ENCODE data around the gene RB1. TPM values are rescaled to one million over a fixed set of nuclear protein-coding genes. Genes with fewer than 3 reads are reported as not detected.
"Not testable (repeated sequence)": the region's sequence is repeated elsewhere in the genome, so short reads cannot be mapped to it uniquely, and the experiment has no call there.

RB1 gene
- total and polyA plus RNA-seq, 2 experiments from 2014 or later, result 25.5 to 31.0 TPM

GRCh38 chr13:48415516-48415915 is 112.0 kb downstream of the RB1 start:
- H3F3A ChIP-seq (ENCODE audit: insufficient read depth), result peaks cover 16% of the 10 kb centered on the region; the same call in 1 of the 2 replicates

GRCh38 chr13:48422003-48422402 is 118.5 kb downstream of the RB1 start:
- H3F3A ChIP-seq (ENCODE audit: insufficient read depth), result peaks cover 35% of the 10 kb centered on the region
- H3K27ac ChIP-seq; H4K20me1 ChIP-seq (ENCODE audit: insufficient read depth); H3K36me3 ChIP-seq (ENCODE audit: low read depth); H3K4me1 ChIP-seq (ENCODE audit: insufficient read depth); H2AFZ ChIP-seq; H3K9ac ChIP-seq; in situ Hi-C loops (cut with MboI); H3K4me2 ChIP-seq (ENCODE audit: unreplicated experiment); H3K79me2 ChIP-seq (ENCODE audit: insufficient read depth); H3K27me3 ChIP-seq (replicated peaks; ENCODE audit: insufficient read depth); H3K9me2 ChIP-seq (ENCODE audit: insufficient read depth); DNase-seq; H3K9me3 ChIP-seq (ENCODE audit: low read depth); H3K4me3 ChIP-seq: not testable (repeated sequence)
- 94 to 95% methylated on average over 5 of the region's 5 CpGs for WGBS, 2 experiments (ENCODE audit: low coverage in 1 of 2, low lambda C conversion rate in 2 of 2, missing lambda C conversion rate in 2 of 2)

More at GRCh38 chr13:48415516-48415915, 112.0 kb downstream of the RB1 start:
- Histone ChIP-seq H4K20me1 (ENCODE audit: insufficient read depth) (no peaks in the 10 kb centered on the region), H3K79me2 (ENCODE audit: insufficient read depth) (peaks cover 46% of the 10 kb centered on the region), H3K9me3 (ENCODE audit: low read depth) (no peaks in the 10 kb centered on the region), H3K36me3 (ENCODE audit: low read depth) (peaks cover 4% of the 10 kb centered on the region; the same call in 1 of the 2 replicates), H3K27ac (no peak overlapping the region), H3K9me2 (ENCODE audit: insufficient read depth) (no peaks in the 10 kb centered on the region), H3K27me3 (replicated peaks; ENCODE audit: insufficient read depth) (no peaks in the 10 kb centered on the region), H3K4me2 (ENCODE audit: unreplicated experiment) (no peak overlapping the region), H3K4me1 (ENCODE audit: insufficient read depth) (peaks cover 5% of the 10 kb centered on the region; the same call in 1 of the 2 replicates), H2AFZ (no peak overlapping the region), H3K9ac (no peak overlapping the region), H3K4me3 (no peak overlapping the region)
- no peak for DNase-seq
- in situ Hi-C loops (cut with MboI), result no loop called here
- 96 to 98% methylated on average over 2 of the region's 2 CpGs for WGBS, 2 experiments (ENCODE audit: low coverage in 1 of 2, low lambda C conversion rate in 2 of 2, missing lambda C conversion rate in 2 of 2)
- TF ChIP-seq EZH2 (IDR thresholded peaks at IDR 0.05; ENCODE audit: insufficient read depth, poor library complexity, severe bottlenecking), result no peak

DNA sequence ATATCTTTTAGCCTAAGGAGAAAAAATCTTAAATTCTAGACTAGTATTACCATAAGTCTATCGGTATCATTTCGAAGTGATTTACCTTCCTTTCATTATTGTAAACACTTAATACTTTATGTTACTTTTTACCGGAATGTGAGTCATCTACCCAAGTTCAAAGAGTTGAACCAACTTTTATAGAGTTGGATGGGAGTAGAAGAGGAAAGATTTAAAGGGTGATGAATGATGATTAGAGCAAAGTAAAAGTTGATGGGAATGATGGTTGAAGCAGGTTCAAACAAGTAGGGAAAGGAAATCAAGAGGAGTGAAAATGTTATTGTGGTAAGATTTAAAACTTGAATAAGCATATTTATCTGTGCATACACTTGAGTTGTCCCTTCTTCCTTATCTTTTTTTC is 120.7 kb downstream of the RB1 start:
- no peak overlapping the region for H2AFZ ChIP-seq
- in situ Hi-C loops (cut with MboI), result no loop called here
- H3K36me3 ChIP-seq (ENCODE audit: low read depth), result no peaks in the 10 kb centered on the region
- H3K79me2 ChIP-seq (ENCODE audit: insufficient read depth), result no peaks in the 10 kb centered on the region
- H3K9ac ChIP-seq, result no peak overlapping the region
- no peaks in the 10 kb centered on the region for H3K4me1 ChIP-seq (ENCODE audit: insufficient read depth)
- DNase-seq, result no peak
- H3K4me2 ChIP-seq (ENCODE audit: unreplicated experiment), result no peak overlapping the region
- H3K27ac ChIP-seq, result no peak overlapping the region
- no peaks in the 10 kb centered on the region for H4K20me1 ChIP-seq (ENCODE audit: insufficient read depth)
- TF ChIP-seq EZH2 (IDR thresholded peaks at IDR 0.05; ENCODE audit: insufficient read depth, poor library complexity, severe bottlenecking), result no peak
- no peak for TF ChIP-seq EZH2phosphoT487 (IDR thresholded peaks at IDR 0.05; ENCODE audit: insufficient read depth, low read depth)
- H3K4me3 ChIP-seq, result no peak overlapping the region
- H3F3A ChIP-seq (ENCODE audit: insufficient read depth), result peaks cover 46% of the 10 kb centered on the region
- H3K9me3 ChIP-seq (ENCODE audit: low read depth), result no peaks in the 10 kb centered on the region
- WGBS, 2 experiments (ENCODE audit: low coverage in 1 of 2, low lambda C conversion rate in 2 of 2, missing lambda C conversion rate in 2 of 2), result 82 to 89% methylated on average over 3 of the region's 3 CpGs
- no peaks in the 10 kb centered on the region for H3K27me3 ChIP-seq (replicated peaks; ENCODE audit: insufficient read depth)
- no peaks in the 10 kb centered on the region for H3K9me2 ChIP-seq (ENCODE audit: insufficient read depth)

- peaks cover 54% of the 10 kb centered on the region for H3F3A ChIP-seq (ENCODE audit: insufficient read depth)
- H3K36me3 ChIP-seq (ENCODE audit: low read depth), result no peaks in the 10 kb centered on the region
- no peak overlapping the region for H2AFZ ChIP-seq
- H4K20me1 ChIP-seq (ENCODE audit: insufficient read depth), result no peaks in the 10 kb centered on the region
- no peaks in the 10 kb centered on the region for H3K9me3 ChIP-seq (ENCODE audit: low read depth)
- no peak overlapping the region for H3K9ac ChIP-seq
- no peak overlapping the region for H3K27ac ChIP-seq
- DNase-seq, result no peak
- no peak overlapping the region for H3K4me3 ChIP-seq
- H3K27me3 ChIP-seq (replicated peaks; ENCODE audit: insufficient read depth), result no peaks in the 10 kb centered on the region
- peaks cover 8% of the 10 kb centered on the region; the same call in 1 of the 2 replicates for H3K79me2 ChIP-seq (ENCODE audit: insufficient read depth)
- H3K4me2 ChIP-seq (ENCODE audit: unreplicated experiment), result no peak overlapping the region
- peaks cover 2% of the 10 kb centered on the region for H3K4me1 ChIP-seq (ENCODE audit: insufficient read depth)
- in situ Hi-C loops (cut with MboI), result no loop called here
- TF ChIP-seq EZH2phosphoT487 (IDR thresholded peaks at IDR 0.05; ENCODE audit: insufficient read depth, low read depth), result no peak
- TF ChIP-seq EZH2 (IDR thresholded peaks at IDR 0.05; ENCODE audit: insufficient read depth, poor library complexity, severe bottlenecking), result no peak
- H3K9me2 ChIP-seq (ENCODE audit: insufficient read depth), result no peaks in the 10 kb centered on the region
Observed at GRCh38 chr13:48426052-48426451, 122.5 kb downstream of the RB1 start.

DNA sequence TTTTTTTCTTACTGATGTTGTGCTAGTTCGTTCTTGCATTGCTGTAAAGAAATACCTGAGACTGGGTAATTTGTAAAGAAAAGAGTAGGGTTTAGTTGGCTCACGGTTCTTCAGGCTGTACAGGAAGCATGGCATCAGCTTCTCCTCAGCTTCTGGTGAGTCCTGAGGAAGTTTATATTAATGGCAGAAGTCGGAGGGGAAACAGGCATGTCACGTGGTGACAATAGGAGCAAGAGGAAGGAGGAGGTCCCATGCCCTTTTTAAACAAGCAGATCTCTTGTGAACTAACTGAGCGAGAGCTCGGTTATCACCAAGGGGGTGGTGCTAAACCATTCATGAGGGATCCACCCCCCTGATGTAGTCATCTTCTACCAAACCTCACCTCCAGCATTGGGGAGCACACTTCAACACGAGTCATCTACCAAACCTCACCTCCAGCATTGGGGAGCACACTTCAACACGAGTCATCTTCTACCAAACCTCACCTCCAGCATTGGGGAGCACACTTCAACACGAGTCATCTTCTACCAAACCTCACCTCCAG is 123.3 kb downstream of the RB1 start:
- H3K36me3 ChIP-seq (ENCODE audit: low read depth); H3K79me2 ChIP-seq (ENCODE audit: insufficient read depth); DNase-seq; H3K9me2 ChIP-seq (ENCODE audit: insufficient read depth); H2AFZ ChIP-seq; H3K4me3 ChIP-seq; H3K9ac ChIP-seq; H3K27me3 ChIP-seq (replicated peaks; ENCODE audit: insufficient read depth); H3K9me3 ChIP-seq (ENCODE audit: low read depth); H3K27ac ChIP-seq; H3K4me2 ChIP-seq (ENCODE audit: unreplicated experiment); H4K20me1 ChIP-seq (ENCODE audit: insufficient read depth); in situ Hi-C loops (cut with MboI): not testable (repeated sequence)
- 87 to 93% methylated on average over 7 to 9 of the region's 9 CpGs for WGBS, 2 experiments (ENCODE audit: low coverage in 1 of 2, low lambda C conversion rate in 2 of 2, missing lambda C conversion rate in 2 of 2)
- H3K4me1 ChIP-seq (ENCODE audit: insufficient read depth), result peaks cover 10% of the 10 kb centered on the region
- H3F3A ChIP-seq (ENCODE audit: insufficient read depth), result peaks cover 57% of the 10 kb centered on the region
